GM19324 (cell line): ENCODE measurements around the gene NCAM1.

ENCODE experiments used
- ATAC-seq: cut with Tn5 transposase; IDR thresholded peaks from one replicate; pipeline ENCODE4 v1.9.1; 2021; ENCODE audit warnings: mild to moderate bottlenecking, moderate library complexity; ENCODE audit not compliant: unreplicated experiment, low FRiP score

Gene NCAM1

GRCh38 chr11:113269096-113269495 is 307.9 kb downstream of the NCAM1 start:
- no peak for ATAC-seq

DNA sequence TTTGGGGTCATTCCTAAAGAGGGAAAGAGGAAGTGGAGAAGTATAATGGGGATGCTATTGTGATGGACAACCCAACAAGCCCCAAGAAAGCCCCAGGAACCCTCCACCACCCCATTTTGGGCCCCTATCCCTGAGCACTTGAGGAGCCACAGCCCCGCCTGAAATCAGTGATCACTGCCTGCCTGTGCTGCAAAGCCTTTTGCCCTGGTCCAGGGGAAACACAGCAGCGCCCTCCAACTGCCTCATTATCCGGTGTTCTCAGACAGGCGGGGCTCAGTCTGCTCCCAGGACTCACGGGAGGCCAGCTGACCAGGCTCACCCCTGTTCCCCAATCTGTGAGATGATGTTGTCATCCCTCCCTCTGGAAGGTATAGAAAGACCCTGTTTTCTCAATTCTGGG is 308.4 kb downstream of the NCAM1 start:
- no peak for ATAC-seq

GRCh38 chr11:113270080-113270479 is 308.9 kb downstream of the NCAM1 start:
- ATAC-seq: no peak

DNA sequence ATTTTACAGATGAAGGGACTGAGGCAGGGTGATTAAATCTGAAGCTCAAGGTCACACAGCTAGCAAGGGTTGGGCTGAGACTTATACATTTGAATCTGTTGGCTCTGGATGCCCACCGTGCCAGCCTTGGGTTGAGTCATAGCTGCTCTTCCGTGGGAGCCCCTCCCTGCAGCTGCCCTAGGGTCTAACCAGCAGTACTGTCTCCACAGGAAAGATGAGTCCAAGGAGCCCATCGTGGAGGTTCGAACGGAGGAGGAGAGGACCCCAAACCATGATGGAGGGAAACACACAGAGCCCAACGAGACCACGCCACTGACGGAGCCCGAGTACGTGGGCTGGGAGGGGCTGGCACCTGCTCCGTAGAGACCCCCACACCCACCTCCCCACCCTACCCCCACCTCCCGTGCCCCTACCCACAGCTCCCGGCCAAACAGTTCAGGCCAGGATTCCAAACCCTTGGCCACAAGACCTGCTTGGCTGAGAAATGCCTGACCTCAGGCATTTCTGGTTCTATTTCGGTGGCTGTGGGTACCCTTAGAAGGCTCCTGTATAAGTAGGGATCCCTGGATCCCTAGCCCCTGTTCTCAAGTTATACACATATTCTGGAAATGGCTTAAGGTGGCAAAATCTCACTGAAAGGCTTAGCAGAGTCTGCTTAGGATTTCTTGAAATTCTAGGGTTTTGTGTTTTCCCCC is 310.5 kb downstream of the NCAM1 start:
- ATAC-seq: no peak

- ATAC-seq: no peak
Observed at GRCh38 chr11:113272281-113272680, 311.1 kb downstream of the NCAM1 start.

GRCh38 chr11:113272927-113273615 is 311.9 kb downstream of the NCAM1 start:
- ATAC-seq: no peak

DNA sequence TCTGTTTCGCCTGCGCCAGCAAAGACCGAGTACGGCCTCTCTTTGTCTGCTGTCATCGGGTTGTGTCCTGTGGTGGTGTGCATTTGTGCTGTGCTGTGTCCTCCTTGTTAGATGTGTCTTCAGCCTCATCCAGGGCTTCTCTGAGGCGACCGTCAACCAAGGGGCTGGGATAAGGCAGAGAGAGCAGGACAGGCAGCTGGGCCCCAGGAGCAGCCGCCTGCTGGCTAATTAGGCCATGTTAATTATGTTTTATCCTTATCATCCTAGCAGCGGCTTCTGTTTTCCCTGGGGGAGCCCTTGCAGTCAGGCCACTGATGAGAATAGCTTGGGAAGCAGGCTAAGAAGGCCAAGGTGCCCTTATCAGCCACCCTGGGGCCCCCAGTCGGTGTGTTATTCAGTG is 312.5 kb downstream of the NCAM1 start:
- no peak for ATAC-seq

GRCh38 chr11:113274713-113275582 is 313.7 kb downstream of the NCAM1 start:
- no peak for ATAC-seq

- ATAC-seq: no peak
Observed at GRCh38 chr11:113275602-113276001, 314.4 kb downstream of the NCAM1 start.

- no peak for ATAC-seq
Observed at GRCh38 chr11:113276466-113276865, 315.2 kb downstream of the NCAM1 start.

DNA sequence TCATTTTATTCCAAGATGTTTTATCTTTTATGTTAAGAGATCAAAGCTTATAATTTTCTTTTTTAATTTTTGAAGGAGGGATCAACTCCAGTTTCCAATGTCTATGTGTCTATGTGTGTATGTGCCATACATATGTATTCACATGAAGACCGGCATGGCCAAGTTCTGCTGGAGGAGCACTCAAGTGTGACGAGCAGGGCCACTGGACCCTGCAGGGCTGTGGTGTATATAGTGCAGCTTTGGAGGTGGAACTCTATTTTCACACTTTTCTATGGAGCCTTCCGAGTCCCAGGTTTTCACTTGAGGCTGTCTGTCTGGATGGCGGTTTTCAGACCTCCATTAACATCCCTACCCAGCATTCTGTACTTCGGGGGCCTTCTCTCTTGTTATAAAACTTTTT is 316.7 kb downstream of the NCAM1 start:
- no peak for ATAC-seq

- no peak for ATAC-seq
Observed at GRCh38 chr11:113278481-113278880, 317.3 kb downstream of the NCAM1 start.

DNA sequence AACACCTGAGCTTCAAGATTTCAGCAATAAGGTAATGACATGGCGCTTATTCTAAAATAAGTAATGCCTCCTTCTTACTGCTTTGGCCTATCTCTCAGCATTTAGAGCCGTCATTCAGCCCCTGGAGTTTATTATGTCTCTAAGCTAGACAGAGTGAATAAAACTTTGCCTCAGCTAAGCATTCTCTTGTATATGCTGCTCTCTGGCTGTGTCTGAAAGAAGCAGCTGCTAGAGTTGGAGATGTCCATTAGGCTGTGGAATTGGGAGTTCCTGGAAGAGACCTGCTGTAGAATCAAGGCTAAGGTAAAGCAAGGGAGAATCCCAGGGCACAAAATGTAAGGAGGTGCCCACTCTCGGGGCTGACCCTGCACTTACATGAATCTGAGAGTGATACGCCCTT is 317.7 kb downstream of the NCAM1 start:
- no peak for ATAC-seq

DNA sequence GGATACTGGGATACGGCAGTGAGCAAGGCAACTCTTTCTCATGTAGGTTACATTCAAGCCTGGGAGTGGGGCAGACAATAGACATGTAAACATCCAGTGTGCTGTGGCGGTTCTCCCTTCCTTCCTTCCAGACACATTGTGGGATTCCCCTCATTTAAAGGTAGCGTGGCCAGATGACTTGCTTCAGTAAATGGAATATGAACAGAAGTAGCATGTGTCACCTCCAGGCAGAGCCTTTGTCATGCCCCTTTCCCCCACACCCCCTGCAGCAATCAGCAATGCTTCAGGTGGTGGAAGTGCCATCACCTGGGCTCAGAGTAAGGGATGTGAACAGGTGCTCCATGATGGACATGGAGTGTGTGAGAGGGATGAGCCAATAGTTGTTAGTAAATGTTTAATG is 318.4 kb downstream of the NCAM1 start:
- no peak for ATAC-seq

- ATAC-seq: no peak
Observed at GRCh38 chr11:113281052-113281725, 320.0 kb downstream of the NCAM1 start.

- no peak for ATAC-seq
Observed at GRCh38 chr11:113282898-113283437, 321.7 kb downstream of the NCAM1 start.

DNA sequence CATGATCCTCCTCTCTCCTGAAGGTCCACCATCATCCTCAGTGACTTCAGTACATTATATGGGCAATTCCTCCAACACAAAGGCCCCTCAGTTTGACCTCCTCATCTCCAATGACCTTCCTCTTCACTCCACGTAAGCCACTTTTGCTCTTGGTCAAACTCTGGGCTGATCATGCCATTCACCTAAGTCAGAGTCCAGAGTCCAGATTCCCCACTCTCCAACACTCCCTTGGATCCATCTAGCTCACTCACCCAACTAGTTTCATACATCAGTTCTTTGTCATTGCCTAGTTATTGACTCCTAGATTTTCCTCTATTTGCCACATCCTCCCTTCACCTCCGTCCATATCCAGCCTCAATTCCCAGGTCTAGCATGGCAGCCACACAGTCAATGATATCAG is 322.7 kb downstream of the NCAM1 start:
- no peak for ATAC-seq

DNA sequence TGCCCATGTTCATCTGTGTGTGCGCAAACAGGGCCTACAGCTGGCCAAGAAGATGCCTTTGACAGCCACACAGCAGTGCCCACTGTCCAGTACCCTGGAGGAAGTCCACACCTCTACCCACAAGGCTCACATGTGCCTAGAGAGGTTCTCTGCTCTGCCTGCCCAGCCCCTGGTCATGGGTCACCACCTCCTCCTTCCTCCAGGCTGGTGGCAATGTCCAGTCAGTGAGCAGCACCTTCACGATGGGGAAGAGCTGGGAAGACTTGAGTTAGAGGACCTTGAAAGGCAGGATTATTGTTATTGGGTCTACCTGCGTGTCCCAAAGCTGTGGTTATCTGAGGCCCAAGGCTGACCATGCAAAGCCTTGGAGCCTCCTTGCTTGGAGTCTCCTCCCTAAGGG is 324.8 kb downstream of the NCAM1 start:
- ATAC-seq: no peak

DNA sequence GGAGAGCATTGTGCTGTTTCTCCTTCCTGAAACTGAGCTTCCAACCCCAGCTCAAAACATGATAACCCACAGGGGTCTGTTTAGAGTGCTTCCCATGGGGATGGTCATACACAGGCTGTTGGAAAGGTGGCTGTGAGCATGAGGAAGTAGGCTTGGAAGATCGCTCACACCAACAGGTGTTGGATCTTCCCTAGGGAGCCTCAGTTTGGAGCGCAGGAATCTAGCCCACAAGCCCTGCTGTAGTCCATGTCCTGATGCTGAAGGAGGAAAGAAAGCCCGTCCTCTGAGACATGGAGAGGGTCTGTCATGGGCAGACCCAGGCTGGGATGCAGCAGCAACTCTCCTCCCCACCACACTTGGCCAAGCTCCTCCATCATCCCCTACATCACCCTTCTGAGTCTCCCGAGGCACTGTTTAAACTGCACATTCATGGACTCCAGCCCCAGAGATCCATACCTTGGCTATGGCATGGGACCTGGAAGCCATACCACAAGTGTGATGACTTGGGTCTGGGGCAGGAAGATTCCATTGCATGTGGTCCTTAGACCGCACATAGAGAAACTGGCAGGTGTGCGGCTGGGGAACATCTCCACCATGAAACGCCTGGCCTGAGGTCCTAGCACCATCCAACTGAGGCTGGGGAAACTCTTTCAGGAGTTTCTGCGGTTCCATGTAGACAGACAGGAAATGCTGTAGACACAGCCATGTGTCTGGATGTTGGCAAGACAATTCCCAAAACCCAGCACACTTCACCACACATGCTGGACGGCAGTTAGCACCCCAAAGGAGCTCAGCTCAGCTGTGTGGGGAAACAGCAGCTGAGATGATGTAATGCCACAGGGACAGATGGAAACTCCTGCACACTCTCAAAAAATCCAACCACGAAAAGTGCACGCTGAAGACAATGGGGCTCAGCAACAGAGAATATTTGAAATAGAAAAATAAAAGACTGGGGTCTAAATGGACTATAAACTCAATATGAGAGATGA is 325.6 kb downstream of the NCAM1 start:
- ATAC-seq: no peak
